Measurements from ENCODE around the gene FH. TPM values are rescaled to one million over a fixed set of nuclear protein-coding genes. Genes with fewer than 3 reads are reported as not detected.

The FH gene
- total RNA-seq, 1 experiment from 2014 or later, result 58.3 TPM

GRCh38 chr1:241482761-241483250 lies 36.7 kb downstream of the FH start:
- no peaks in the 10 kb centered on the region for H3K9me2 ChIP-seq (replicated peaks; ENCODE audit: insufficient read depth, low read length)
- H3K36me3 ChIP-seq (ENCODE audit: insufficient read depth, low read length), result no peaks in the 10 kb centered on the region
- no peaks in the 10 kb centered on the region for H3K79me2 ChIP-seq (ENCODE audit: low read length)
- no peak overlapping the region for H3K27ac ChIP-seq (ENCODE audit: low read length)
- no peaks in the 10 kb centered on the region for H3K9me3 ChIP-seq (ENCODE audit: low read length)
- peaks cover 6% of the 10 kb centered on the region; the same call in 1 of the 2 replicates for H3K4me1 ChIP-seq (ENCODE audit: low read length)
- H3K4me3 ChIP-seq (ENCODE audit: low read length), result no peak overlapping the region
- no peak overlapping the region for H3K4me2 ChIP-seq (ENCODE audit: low read depth, low read length, poor library complexity, severe bottlenecking)
- H3K27me3 ChIP-seq (ENCODE audit: low read length), result no peaks in the 10 kb centered on the region
- H2AFZ ChIP-seq (ENCODE audit: low read length), result no peak overlapping the region
- no peak overlapping the region for H3K9ac ChIP-seq (ENCODE audit: low read length)
- DNase-seq, result no peak
- no peaks in the 10 kb centered on the region for H4K20me1 ChIP-seq (ENCODE audit: insufficient read depth, low read depth, low read length)

- H3K27ac ChIP-seq (ENCODE audit: low read length), result no peak overlapping the region
- H3K4me2 ChIP-seq (ENCODE audit: low read depth, low read length, poor library complexity, severe bottlenecking), result no peak overlapping the region
- H3K4me3 ChIP-seq (ENCODE audit: low read length), result no peak overlapping the region
- H3K4me1 ChIP-seq (ENCODE audit: low read length), result 0 out of 2 replicates have a peak, but pooled peaks cover 3% of the 10 kb centered on the region
- H4K20me1 ChIP-seq (ENCODE audit: insufficient read depth, low read depth, low read length), result no peaks in the 10 kb centered on the region
- no peak for DNase-seq
- no peaks in the 10 kb centered on the region for H3K79me2 ChIP-seq (ENCODE audit: low read length)
- no peak overlapping the region for H3K9ac ChIP-seq (ENCODE audit: low read length)
- H2AFZ ChIP-seq (ENCODE audit: low read length), result no peak overlapping the region
- no peaks in the 10 kb centered on the region for H3K9me2 ChIP-seq (replicated peaks; ENCODE audit: insufficient read depth, low read length)
- H3K36me3 ChIP-seq (ENCODE audit: insufficient read depth, low read length), result no peaks in the 10 kb centered on the region
- no peaks in the 10 kb centered on the region for H3K9me3 ChIP-seq (ENCODE audit: low read length)
- H3K27me3 ChIP-seq (ENCODE audit: low read length), result no peaks in the 10 kb centered on the region
Measured at GRCh38 chr1:241479294-241479693, 40.3 kb downstream of the FH start.

GRCh38 chr1:241475671-241476070 lies 43.9 kb downstream of the FH start:
- H3K79me2 ChIP-seq (ENCODE audit: low read length), result no peaks in the 10 kb centered on the region
- no peaks in the 10 kb centered on the region for H3K9me2 ChIP-seq (replicated peaks; ENCODE audit: insufficient read depth, low read length)
- no peaks in the 10 kb centered on the region for H3K9me3 ChIP-seq (ENCODE audit: low read length)
- no peak overlapping the region for H3K4me2 ChIP-seq (ENCODE audit: low read depth, low read length, poor library complexity, severe bottlenecking)
- H3K9ac ChIP-seq (ENCODE audit: low read length), result no peak overlapping the region
- 0 out of 2 replicates have a peak, but pooled peaks cover 3% of the 10 kb centered on the region for H3K4me1 ChIP-seq (ENCODE audit: low read length)
- no peaks in the 10 kb centered on the region for H3K27me3 ChIP-seq (ENCODE audit: low read length)
- no peak overlapping the region for H3K27ac ChIP-seq (ENCODE audit: low read length)
- no peak overlapping the region for H3K4me3 ChIP-seq (ENCODE audit: low read length)
- H2AFZ ChIP-seq (ENCODE audit: low read length), result no peak overlapping the region
- no peaks in the 10 kb centered on the region for H3K36me3 ChIP-seq (ENCODE audit: insufficient read depth, low read length)
- DNase-seq, result no peak
- H4K20me1 ChIP-seq (ENCODE audit: insufficient read depth, low read depth, low read length), result no peaks in the 10 kb centered on the region

GRCh38 chr1:241473026-241473425 lies 46.5 kb downstream of the FH start:
- Histone ChIP-seq H3K36me3 (ENCODE audit: insufficient read depth, low read length) (no peaks in the 10 kb centered on the region), H3K4me3 (ENCODE audit: low read length) (no peak overlapping the region), H3K9ac (ENCODE audit: low read length) (no peak overlapping the region), H3K79me2 (ENCODE audit: low read length) (no peaks in the 10 kb centered on the region), H3K27me3 (ENCODE audit: low read length) (no peaks in the 10 kb centered on the region), H3K4me1 (ENCODE audit: low read length) (no peaks in the 10 kb centered on the region), H3K4me2 (ENCODE audit: low read depth, low read length, poor library complexity, severe bottlenecking) (no peak overlapping the region), H2AFZ (ENCODE audit: low read length) (no peak overlapping the region), H3K9me3 (ENCODE audit: low read length) (no peaks in the 10 kb centered on the region), H3K27ac (ENCODE audit: low read length) (no peak overlapping the region), H3K9me2 (replicated peaks; ENCODE audit: insufficient read depth, low read length) (no peaks in the 10 kb centered on the region), H4K20me1 (ENCODE audit: insufficient read depth, low read depth, low read length) (no peaks in the 10 kb centered on the region)
- DNase-seq, result no peak

- H3K27me3 ChIP-seq (ENCODE audit: low read length), result no peaks in the 10 kb centered on the region
- H4K20me1 ChIP-seq (ENCODE audit: insufficient read depth, low read depth, low read length), result no peaks in the 10 kb centered on the region
- no peaks in the 10 kb centered on the region for H3K36me3 ChIP-seq (ENCODE audit: insufficient read depth, low read length)
- no peak overlapping the region for H3K4me3 ChIP-seq (ENCODE audit: low read length)
- no peak overlapping the region for H3K27ac ChIP-seq (ENCODE audit: low read length)
- H3K9me2 ChIP-seq (replicated peaks; ENCODE audit: insufficient read depth, low read length), result no peaks in the 10 kb centered on the region
- H2AFZ ChIP-seq (ENCODE audit: low read length), result no peak overlapping the region
- no peak overlapping the region for H3K4me2 ChIP-seq (ENCODE audit: low read depth, low read length, poor library complexity, severe bottlenecking)
- H3K9ac ChIP-seq (ENCODE audit: low read length), result no peak overlapping the region
- H3K9me3 ChIP-seq (ENCODE audit: low read length), result no peaks in the 10 kb centered on the region
- DNase-seq, result no peak
- no peaks in the 10 kb centered on the region for H3K4me1 ChIP-seq (ENCODE audit: low read length)
- H3K79me2 ChIP-seq (ENCODE audit: low read length), result no peaks in the 10 kb centered on the region
Measured at GRCh38 chr1:241470908-241471590, 48.5 kb downstream of the FH start.

GRCh38 chr1:241470361-241470760 lies 49.2 kb downstream of the FH start:
- Histone ChIP-seq H3K9me3 (ENCODE audit: low read length) (no peaks in the 10 kb centered on the region), H3K4me3 (ENCODE audit: low read length) (no peak overlapping the region), H3K9me2 (replicated peaks; ENCODE audit: insufficient read depth, low read length) (no peaks in the 10 kb centered on the region), H4K20me1 (ENCODE audit: insufficient read depth, low read depth, low read length) (no peaks in the 10 kb centered on the region), H2AFZ (ENCODE audit: low read length) (no peak overlapping the region), H3K27me3 (ENCODE audit: low read length) (no peaks in the 10 kb centered on the region), H3K27ac (ENCODE audit: low read length) (no peak overlapping the region), H3K4me2 (ENCODE audit: low read depth, low read length, poor library complexity, severe bottlenecking) (no peak overlapping the region), H3K4me1 (ENCODE audit: low read length) (no peaks in the 10 kb centered on the region), H3K9ac (ENCODE audit: low read length) (no peak overlapping the region), H3K36me3 (ENCODE audit: insufficient read depth, low read length) (no peaks in the 10 kb centered on the region), H3K79me2 (ENCODE audit: low read length) (no peaks in the 10 kb centered on the region)
- no peak for DNase-seq

- no peak for DNase-seq
Measured at GRCh38 chr1:241465673-241466072, 53.9 kb downstream of the FH start.

GRCh38 chr1:241464985-241465384 lies 54.6 kb downstream of the FH start:
- no peaks in the 10 kb centered on the region for H3K79me2 ChIP-seq (ENCODE audit: low read length)
- no peak overlapping the region for H2AFZ ChIP-seq (ENCODE audit: low read length)
- H4K20me1 ChIP-seq (ENCODE audit: insufficient read depth, low read depth, low read length), result no peaks in the 10 kb centered on the region
- no peak overlapping the region for H3K4me3 ChIP-seq (ENCODE audit: low read length)
- no peak overlapping the region for H3K9ac ChIP-seq (ENCODE audit: low read length)
- H3K9me2 ChIP-seq (replicated peaks; ENCODE audit: insufficient read depth, low read length), result no peaks in the 10 kb centered on the region
- DNase-seq, result no peak
- no peak overlapping the region for H3K4me2 ChIP-seq (ENCODE audit: low read depth, low read length, poor library complexity, severe bottlenecking)
- H3K9me3 ChIP-seq (ENCODE audit: low read length), result no peaks in the 10 kb centered on the region
- no peaks in the 10 kb centered on the region for H3K4me1 ChIP-seq (ENCODE audit: low read length)
- no peaks in the 10 kb centered on the region for H3K27me3 ChIP-seq (ENCODE audit: low read length)
- H3K27ac ChIP-seq (ENCODE audit: low read length), result no peak overlapping the region
- no peaks in the 10 kb centered on the region for H3K36me3 ChIP-seq (ENCODE audit: insufficient read depth, low read length)

More at GRCh38 chr1:241465673-241466072, 53.9 kb downstream of the FH start:
- Histone ChIP-seq H3K4me1 (ENCODE audit: low read length) (no peaks in the 10 kb centered on the region), H3K9ac (ENCODE audit: low read length) (no peak overlapping the region), H3K4me2 (ENCODE audit: low read depth, low read length, poor library complexity, severe bottlenecking) (no peak overlapping the region), H3K79me2 (ENCODE audit: low read length) (no peaks in the 10 kb centered on the region), H3K4me3 (ENCODE audit: low read length) (no peak overlapping the region), H3K27ac (ENCODE audit: low read length) (no peak overlapping the region), H3K36me3 (ENCODE audit: insufficient read depth, low read length) (no peaks in the 10 kb centered on the region), H3K27me3 (ENCODE audit: low read length) (no peaks in the 10 kb centered on the region), H2AFZ (ENCODE audit: low read length) (no peak overlapping the region), H3K9me2 (replicated peaks; ENCODE audit: insufficient read depth, low read length) (no peaks in the 10 kb centered on the region), H4K20me1 (ENCODE audit: insufficient read depth, low read depth, low read length) (no peaks in the 10 kb centered on the region), H3K9me3 (ENCODE audit: low read length) (no peaks in the 10 kb centered on the region)

Measured in Karpas-422 (cell line).